ENCODE data around the gene TRMT2A.

DNA sequence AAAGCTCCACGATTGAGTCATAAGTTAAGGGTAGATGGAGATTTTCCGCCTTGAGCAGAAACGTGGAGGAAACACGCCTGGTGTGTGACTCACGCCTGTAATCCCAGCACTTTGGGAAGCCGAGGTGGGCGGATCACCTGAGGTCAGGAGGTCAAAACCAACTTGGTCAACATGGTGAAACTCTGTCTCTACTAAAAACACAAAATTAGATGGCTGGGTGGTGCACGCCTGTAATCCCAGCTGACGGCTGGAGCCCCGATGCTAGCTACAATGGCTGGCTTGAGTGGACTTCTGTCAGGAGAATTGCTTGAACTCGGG lies 54.3 kb downstream of the TRMT2A start:
- TF ChIP-seq TAF1 (IDR thresholded peaks at IDR 0.05; ENCODE audit: borderline replicate concordance, insufficient read depth, low read length): no peak
- no peak for TF ChIP-seq POLR2AphosphoS5 (IDR thresholded peaks at IDR 0.05; ENCODE audit: low read depth, low read length)
- no peak for TF ChIP-seq SIN3A (IDR thresholded peaks at IDR 0.05; ENCODE audit: borderline replicate concordance, insufficient read depth, low read length)
- TF ChIP-seq, protein P1, sequence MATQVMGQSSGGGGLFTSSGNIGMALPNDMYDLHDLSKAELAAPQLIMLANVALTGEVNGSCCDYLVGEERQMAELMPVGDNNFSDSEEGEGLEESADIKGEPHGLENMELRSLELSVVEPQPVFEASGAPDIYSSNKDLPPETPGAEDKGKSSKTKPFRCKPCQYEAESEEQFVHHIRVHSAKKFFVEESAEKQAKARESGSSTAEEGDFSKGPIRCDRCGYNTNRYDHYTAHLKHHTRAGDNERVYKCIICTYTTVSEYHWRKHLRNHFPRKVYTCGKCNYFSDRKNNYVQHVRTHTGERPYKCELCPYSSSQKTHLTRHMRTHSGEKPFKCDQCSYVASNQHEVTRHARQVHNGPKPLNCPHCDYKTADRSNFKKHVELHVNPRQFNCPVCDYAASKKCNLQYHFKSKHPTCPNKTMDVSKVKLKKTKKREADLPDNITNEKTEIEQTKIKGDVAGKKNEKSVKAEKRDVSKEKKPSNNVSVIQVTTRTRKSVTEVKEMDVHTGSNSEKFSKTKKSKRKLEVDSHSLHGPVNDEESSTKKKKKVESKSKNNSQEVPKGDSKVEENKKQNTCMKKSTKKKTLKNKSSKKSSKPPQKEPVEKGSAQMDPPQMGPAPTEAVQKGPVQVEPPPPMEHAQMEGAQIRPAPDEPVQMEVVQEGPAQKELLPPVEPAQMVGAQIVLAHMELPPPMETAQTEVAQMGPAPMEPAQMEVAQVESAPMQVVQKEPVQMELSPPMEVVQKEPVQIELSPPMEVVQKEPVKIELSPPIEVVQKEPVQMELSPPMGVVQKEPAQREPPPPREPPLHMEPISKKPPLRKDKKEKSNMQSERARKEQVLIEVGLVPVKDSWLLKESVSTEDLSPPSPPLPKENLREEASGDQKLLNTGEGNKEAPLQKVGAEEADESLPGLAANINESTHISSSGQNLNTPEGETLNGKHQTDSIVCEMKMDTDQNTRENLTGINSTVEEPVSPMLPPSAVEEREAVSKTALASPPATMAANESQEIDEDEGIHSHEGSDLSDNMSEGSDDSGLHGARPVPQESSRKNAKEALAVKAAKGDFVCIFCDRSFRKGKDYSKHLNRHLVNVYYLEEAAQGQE (IDR thresholded peaks at IDR 0.05; ENCODE audit: insufficient read depth in 1 of 2, low read depth in 2 of 2, low read length in 2 of 2): no peak
